ENCODE measurements around the gene PKNOX2. TPM values are rescaled to one million over a fixed set of nuclear protein-coding genes. Genes with fewer than 3 reads are reported as not detected.

The PKNOX2 gene
- total and polyA plus RNA-seq, 9 of the 15 experiments (the other 6 are each of a cell fraction or from before 2014, with no cell fraction given), result not detected

- TF ChIP-seq BHLHE40 (IDR thresholded peaks at IDR 0.05; ENCODE audit: low read length) (peak; percentile 80; the same call in 1 of the 2 replicates), IFI16 (CRISPR knock-in tag; IDR thresholded peaks at IDR 0.05) (0 out of 2 replicates have a peak, but pooled peaks have one; percentile 29), PURB (CRISPR knock-in tag; IDR thresholded peaks at IDR 0.05; ENCODE audit: low read depth) (no peak), SRSF1 (IDR thresholded peaks at IDR 0.05; ENCODE audit: low read depth, low read length) (no peak), ZBTB12 (CRISPR knock-in tag; IDR thresholded peaks at IDR 0.05) (0 out of 2 replicates have a peak, but pooled peaks have one; percentile 44), FOXJ3 (CRISPR knock-in tag; IDR thresholded peaks at IDR 0.05) (no peak), CBX1 (IDR thresholded peaks at IDR 0.05; ENCODE audit: low read depth) (no peak), FOSL1 (tag; conservative IDR thresholded peaks at IDR 0.05) (peak; percentile 35; the same call in 1 of the 2 replicates), ZNF76 (CRISPR knock-in tag; IDR thresholded peaks at IDR 0.05; ENCODE audit: borderline replicate concordance) (0 out of 2 replicates have a peak, but pooled peaks have one; percentile 71), CXXC5 (CRISPR knock-in tag; IDR thresholded peaks at IDR 0.05) (peak; percentile 69), SMARCB1 (IDR thresholded peaks at IDR 0.05; ENCODE audit: insufficient read length, low read depth) (no peak), MGA (IDR thresholded peaks at IDR 0.05) (peak; percentile 52), ZNF140 (CRISPR knock-in tag; IDR thresholded peaks at IDR 0.05) (0 out of 2 replicates have a peak, but pooled peaks have one; percentile 47), ZNF639 (CRISPR knock-in tag; conservative IDR thresholded peaks at IDR 0.05 in 1 of 2, IDR thresholded peaks at IDR 0.05 in 1 of 2) (peak in 1 of 2 experiments; percentile 87; a peak in 1 of 4 replicates)
These were observed 109.0 kb downstream of the PKNOX2 start (continued) for GRCh38 chr11:125273519-125274000.
